Inflammatory macrophage treated with lipopolysaccharide for 1 hour (primary cell): ENCODE measurements around the gene SYNPR.
A peak's percentile ranks its signal among the peaks of the same experiment; 100 is the strongest.

Experiments used
- DNase-seq, 2 donors: peaks; one replicate each; pipeline ENCODE4 v3.0.0-alpha.2; 2020 to 2022

Gene SYNPR

DNA sequence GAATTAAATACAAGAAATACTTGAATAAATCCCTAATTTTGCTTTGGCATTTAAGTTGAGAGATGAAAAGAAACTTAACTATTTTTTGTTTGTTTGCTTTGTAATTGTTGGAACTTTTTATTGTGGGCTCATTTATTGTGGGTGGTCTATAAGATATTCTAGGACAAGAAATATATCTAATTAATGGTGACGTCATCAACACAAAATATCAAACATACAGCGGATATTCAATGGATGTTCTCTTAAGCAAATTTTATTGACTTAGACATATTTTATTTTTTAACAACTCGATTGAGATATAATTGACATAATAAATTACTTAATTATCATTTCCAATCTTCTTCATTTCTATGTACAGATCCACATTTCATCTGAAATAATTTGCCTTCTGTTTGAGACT, 30.0 kb downstream of the SYNPR start:
- DNase-seq, result no peak

DNA sequence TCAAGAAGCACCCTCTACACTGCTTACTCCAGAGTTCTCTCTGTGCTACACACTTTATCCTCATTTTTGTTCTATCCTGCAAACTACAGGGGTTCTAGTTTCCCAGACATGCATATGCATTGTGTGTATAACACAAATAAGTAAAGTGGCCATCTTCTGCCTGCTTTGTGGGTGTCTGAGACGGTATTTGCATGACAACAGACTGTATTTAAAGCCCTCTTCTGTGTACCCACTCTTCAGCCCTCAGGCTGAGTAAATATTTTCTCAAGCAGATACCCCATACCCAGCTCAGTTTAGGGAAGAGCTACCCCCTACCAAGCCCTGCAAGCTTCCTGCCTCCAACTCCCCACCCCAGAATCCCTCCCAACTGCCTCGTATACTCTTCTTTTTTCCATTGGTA, 31.7 kb downstream of the SYNPR start:
- DNase-seq, result no peak

GRCh38 chr3:63323766-63324165, 45.7 kb downstream of the SYNPR start:
- DNase-seq, result no peak

DNA sequence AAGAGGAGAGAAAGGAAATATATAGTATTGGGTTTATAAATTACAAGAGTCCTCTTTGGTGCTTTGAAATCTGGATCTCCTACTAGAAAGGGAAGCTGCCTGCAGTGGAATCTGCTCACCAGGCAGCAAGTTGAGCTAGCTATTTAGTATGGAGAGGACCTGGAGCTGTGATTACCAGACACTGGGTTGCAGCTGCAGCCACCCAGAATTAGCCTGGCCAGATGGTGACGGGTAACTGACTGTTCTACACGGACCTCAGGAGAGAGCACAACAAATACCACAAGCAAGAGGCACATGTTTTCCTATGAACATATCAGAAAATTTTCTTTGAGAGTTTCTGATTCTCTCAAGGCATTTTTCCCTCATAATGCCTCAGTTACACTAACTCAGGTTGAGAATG, 46.5 kb downstream of the SYNPR start:
- DNase-seq, result no peak

- no peak for DNase-seq
These were observed 47.3 kb downstream of the SYNPR start for GRCh38 chr3:63325386-63325785.

- DNase-seq, result peak in 1 of 2 donors; percentile 8
These were observed 50.3 kb downstream of the SYNPR start for GRCh38 chr3:63328365-63328764.

DNA sequence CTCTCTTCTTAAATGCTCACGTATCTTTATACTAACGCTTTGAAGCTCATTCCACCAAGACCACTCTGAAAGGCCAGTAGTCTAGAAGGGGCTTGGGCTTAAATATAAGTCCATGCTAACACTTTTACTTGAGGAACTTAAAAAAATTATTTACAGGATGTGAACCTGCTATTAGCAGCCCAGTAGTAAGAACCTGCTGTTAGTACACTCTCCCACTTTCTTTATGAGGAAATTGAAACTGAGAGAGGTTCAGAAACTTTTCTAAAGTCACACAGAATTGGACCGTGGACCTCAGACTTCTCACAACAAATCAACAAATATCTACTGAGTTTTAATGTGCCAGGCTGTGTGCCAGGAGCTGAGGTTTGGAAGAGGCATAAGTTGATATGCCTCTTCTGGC, 53.4 kb downstream of the SYNPR start:
- DNase-seq, result no peak

GRCh38 chr3:63333815-63334214, 55.7 kb downstream of the SYNPR start:
- DNase-seq, result no peak

GRCh38 chr3:63338351-63338750, 60.2 kb downstream of the SYNPR start:
- no peak for DNase-seq

GRCh38 chr3:63343674-63344073, 65.6 kb downstream of the SYNPR start:
- peak; percentile 38 to 65 for DNase-seq

GRCh38 chr3:63344661-63345060, 66.6 kb downstream of the SYNPR start:
- DNase-seq, result no peak

DNA sequence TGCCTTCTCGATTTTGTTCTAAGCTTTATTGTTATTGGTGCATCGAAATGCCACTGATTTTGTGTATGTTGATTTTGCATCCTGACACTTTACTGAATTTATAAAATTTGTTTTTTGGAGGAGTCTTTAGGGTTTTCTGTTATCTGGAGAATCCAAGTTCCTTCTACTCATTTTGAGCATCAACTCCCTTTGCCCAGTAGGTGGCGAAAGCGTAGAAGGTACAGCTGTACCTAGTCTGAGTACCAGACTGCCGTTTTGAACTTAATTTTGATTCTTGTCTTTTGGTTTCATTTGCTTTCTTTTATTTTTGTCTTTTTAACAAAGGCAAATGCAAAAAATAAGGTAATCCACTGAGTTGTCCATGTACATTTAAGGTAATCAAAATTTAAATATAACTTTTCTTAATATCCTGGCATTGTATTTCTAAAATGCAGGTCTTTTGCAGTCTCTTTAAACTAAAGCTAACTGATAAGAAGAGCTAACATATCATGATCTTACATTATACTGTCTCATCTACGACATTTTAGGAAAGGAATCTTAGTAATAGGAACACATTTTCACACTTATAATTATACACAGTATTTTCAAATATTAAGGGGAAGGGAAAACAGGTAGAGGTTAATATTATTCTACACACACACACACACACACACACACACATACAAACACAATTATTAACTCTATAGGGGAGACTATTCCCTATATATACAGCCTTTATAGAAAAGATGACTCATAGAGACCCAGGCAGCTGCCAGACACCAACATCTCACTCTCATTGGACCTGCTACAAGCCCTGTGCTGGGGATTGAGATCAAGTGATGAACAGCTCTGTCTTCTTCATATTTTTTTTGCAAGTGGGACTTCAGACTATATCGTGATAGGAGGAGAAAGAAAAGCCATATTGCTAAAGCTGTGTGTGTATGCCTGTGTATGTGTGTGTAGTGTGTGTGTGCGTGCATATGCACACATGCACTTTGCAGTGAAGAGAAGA, 71.8 kb downstream of the SYNPR start:
- DNase-seq, result peak; percentile 47 to 68

GRCh38 chr3:63351159-63352007, 73.3 kb downstream of the SYNPR start:
- peak; percentile 20 to 70 for DNase-seq

- no peak for DNase-seq
These were observed 73.8 kb downstream of the SYNPR start for GRCh38 chr3:63352008-63352279.

DNA sequence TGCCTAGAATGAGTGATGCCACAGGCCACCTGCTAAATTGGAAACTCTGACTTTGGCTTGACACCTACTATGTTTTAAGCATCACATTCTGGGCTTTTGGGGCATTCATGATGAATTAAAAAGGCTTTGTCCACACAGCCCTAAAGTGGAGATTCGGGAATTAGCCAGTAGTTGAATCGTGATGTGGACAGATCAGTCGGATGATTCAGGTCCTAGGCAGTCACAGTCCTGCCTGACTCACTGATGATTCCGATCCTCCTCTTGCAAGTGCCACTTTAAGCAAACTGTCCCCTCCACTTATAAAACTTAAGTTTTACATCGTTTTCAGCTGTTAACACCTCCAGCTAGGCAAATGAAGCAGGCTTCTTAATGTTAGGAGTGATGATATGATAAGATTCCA, 75.3 kb downstream of the SYNPR start:
- no peak for DNase-seq

DNA sequence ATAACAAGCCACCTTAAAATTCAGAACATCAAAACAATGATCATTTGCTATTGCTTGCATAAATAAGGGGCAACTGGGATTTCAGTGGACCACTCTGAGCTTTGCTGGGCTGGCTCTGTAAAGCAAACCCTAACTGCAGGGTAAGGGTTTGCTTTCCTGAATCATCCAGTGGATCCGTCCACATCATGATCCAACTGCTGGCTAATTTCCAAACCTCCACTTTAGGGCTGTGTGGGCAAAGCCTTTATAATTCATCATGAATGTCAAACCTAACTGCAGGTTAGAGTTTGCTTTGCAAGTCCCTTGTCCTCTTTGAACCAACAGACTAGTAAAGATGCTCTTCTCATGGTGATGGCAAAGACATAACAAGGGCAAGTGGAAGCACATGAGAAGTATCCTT, 76.1 kb downstream of the SYNPR start:
- DNase-seq, result no peak

DNA sequence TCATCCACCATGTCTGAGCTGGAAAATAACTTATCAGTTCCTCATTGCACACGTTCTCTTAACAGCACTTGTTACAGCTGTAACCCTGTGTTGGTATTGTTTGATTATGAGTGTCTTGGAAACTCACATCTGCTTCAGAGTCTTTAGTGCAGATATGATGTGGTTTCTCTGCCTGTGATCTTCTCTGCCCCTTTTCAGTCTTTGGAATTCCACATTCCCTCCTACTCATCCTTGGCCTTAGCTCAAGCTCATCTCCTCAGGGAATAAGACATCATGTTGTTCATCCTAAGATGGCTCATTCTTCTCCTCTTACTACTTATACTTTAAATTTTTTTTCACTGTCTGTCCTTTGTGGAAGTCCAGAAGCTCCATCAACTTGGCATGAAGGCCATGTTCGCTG, 77.7 kb downstream of the SYNPR start:
- DNase-seq, result no peak

DNA sequence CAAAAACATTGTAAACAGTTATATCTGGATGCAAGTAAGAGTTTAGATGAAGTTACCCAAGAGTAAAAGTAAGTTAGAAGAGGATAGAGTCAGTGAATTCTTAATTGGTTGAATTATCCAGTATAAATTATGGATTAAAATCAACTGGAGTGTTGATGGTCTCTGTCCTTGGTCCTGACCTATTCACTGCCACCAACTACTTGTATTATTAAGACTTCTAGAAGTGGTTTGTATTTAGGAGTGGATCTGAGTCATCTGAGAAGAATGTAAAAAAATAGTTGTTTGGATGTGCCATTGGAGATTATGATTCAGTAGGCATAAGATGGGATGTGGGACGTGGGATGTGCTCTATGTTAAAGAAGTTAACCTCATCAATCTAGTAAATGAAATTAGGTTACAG, 86.4 kb downstream of the SYNPR start:
- DNase-seq, result no peak

DNA sequence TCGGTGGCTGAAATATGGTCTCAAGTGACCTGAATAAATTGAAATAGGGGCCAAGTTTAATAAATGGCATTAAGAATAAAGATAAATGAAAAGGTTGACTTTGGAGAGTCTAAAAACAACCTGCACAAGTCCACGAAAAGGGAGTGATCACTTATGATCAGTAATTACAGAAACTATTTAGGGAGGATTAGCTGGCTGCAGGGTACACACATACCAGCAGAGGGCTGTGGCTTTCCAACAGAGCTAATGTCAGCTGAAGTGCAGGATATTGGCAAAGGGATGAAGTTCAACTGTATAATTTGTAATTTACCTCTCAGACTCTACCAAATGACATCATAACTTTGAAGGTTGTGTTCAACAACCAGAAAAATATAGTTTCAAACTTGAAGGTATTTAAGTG, 86.8 kb downstream of the SYNPR start:
- no peak for DNase-seq

DNA sequence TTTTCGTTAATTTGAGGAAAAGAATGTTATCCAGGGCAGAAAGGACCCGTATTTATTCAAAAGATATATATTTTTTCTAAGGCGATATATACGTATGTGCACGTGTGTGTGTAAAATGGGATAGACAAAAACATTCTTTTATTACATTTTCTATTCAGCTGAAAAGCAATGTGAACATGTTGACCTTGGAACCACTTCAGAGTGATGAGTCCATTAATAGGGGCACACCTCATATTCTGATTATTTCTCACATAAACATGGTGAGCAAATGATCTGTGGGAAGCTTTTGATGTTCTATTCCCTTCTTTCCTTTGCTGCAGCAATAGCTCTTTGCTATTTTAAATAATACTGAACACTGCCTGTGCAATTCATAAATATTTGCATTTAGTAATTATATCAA, 87.6 kb downstream of the SYNPR start:
- no peak for DNase-seq

GRCh38 chr3:63370094-63370493, 92.0 kb downstream of the SYNPR start:
- no peak for DNase-seq

DNA sequence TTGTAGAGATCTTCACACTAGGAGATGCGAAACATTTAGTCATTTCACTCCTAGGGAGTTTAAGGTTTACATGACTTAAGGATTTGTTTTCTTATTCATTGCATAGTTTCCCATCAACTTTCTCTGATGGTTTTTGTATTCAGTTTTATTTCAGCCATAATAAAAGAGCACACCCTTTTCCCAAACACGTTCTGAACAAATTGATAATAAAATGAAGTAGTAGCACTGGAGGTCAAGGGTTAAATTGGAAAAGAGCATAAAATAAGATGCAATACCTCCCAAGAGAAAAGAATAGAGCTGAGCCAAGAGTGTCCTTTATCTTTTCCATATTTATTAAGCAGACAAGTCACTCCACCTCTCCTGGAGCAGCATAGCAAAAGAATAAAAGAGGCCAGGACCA, 104.9 kb downstream of the SYNPR start:
- no peak for DNase-seq

GRCh38 chr3:63384382-63384781, 106.3 kb downstream of the SYNPR start:
- no peak for DNase-seq

DNA sequence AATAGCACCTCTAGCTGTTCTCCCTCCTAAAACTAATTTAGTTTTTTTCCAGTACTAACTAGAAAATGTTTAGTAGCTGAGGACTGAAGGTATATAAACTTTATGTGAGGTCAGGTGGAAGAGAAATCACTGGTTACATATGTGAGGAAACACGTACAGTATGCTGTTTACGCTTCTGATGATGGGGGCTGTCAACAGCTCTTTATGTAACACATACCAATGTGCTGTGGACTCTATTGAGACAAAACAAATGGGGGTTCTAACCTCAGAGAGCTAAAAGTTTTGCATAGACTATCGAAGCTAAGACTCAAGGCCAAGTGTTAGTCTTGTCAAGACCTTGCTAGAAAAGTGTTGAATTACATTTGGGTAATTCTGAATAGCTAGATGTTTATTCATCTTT, 107.5 kb downstream of the SYNPR start:
- DNase-seq, result no peak
